K562 (cell line): ENCODE measurements around the gene MARCHF3. TPM values are rescaled to one million over a fixed set of nuclear protein-coding genes. Genes with fewer than 3 reads are reported as not detected.

Source experiments
- ATAC-seq: fragments of 200-7000 bp; cut with Tn5 transposase; 3 replicates; pipeline ENCODE4 v1.9.1; 2020; ENCODE audit warnings: moderate library complexity
- BruUV-seq: library from RNA; stranded (reverse); fragments of 400-500 nt; replicated peaks from 2 replicates; lab custom pipeline; 2021; lab: Mats Ljungman, UMichigan
- CTCF ChIA-PET: fragments of 300-600 bp; formaldehyde crosslinking; extraction: SDS; loops from one replicate; lab custom pipeline; 2021; ENCODE audit warnings: low intra/inter-chr PET ratio; lab: Yijun Ruan, JAX
- POLR2A ChIA-PET: fragments of 300-600, 350-650 bp; sonication (Branson Sonifier 250); formaldehyde crosslinking; extraction: SDS; loops from one replicate; lab custom pipeline; 2021; ENCODE audit warnings: antibody characterized with exemption, inconsistent platforms; lab: Yijun Ruan, JAX
- DNase-seq, 4 experiments: peaks; one replicate each; pipeline versions ENCODE4 v3.0.0 to v3.0.0-alpha.2; 2011 to 2018; ENCODE audit warnings: low spot score in 3 of 4, mixed read lengths in 3 of 4; ENCODE audit errors: extremely low read depth in 1 of 4
- FAIRE-seq: peaks from 2 replicates; lab custom pipeline; 2011; peaks lifted over from hg19 to GRCh38; lab: Jason Lieb, UNC
- H2AFZ ChIP-seq: 2 replicates; pipeline ENCODE4 v1.6.0; 2011; ENCODE audit warnings: low read depth, low read length, control low read depth, inconsistent platforms
- H3K27ac ChIP-seq: fragments of 200-600 bp; 3 replicates; pipeline ENCODE4 v1.8.0; 2011; ENCODE audit warnings: low read depth, mild to moderate bottlenecking, control low read depth, inconsistent platforms, low read length, moderate library complexity, mixed read lengths; ENCODE audit errors: extremely low read depth
- H3K27me3 ChIP-seq, 2 experiments: fragments of 300-600 bp in 1 of 2; 2 replicates in 1 of 2; 3 replicates in 1 of 2; pipeline versions ENCODE4 v1.6.0 to v1.8.0; 2011; ENCODE audit warnings: inconsistent platforms in 2 of 2, low read length in 2 of 2, mild to moderate bottlenecking in 1 of 2, mixed read lengths in 1 of 2, moderate library complexity in 1 of 2; ENCODE audit not compliant: control insufficient read depth in 2 of 2, insufficient read depth in 2 of 2
- H3K36me3 ChIP-seq: fragments of 300-600 bp; 3 replicates; pipeline ENCODE4 v1.8.0; 2011; ENCODE audit warnings: mild to moderate bottlenecking, low read length, inconsistent platforms; ENCODE audit not compliant: control insufficient read depth, insufficient read depth
- H3K4me1 ChIP-seq, 2 experiments: fragments of 200-600 bp in 1 of 2; replicated peaks in 1 of 2; 2 replicates in 1 of 2; 3 replicates in 1 of 2; pipeline versions ENCODE4 v1.5.1 to v1.8.0; 2011; ENCODE audit warnings: inconsistent platforms in 2 of 2, low read length in 2 of 2, mild to moderate bottlenecking in 1 of 2, mixed read lengths in 1 of 2, moderate library complexity in 1 of 2; ENCODE audit not compliant: control insufficient read depth in 2 of 2, insufficient read depth in 2 of 2
- H3K4me2 ChIP-seq: 2 replicates; pipeline ENCODE4 v1.6.1; 2011; ENCODE audit warnings: low read length, control low read depth, inconsistent platforms, mixed read lengths; ENCODE audit not compliant: insufficient read depth
- H3K4me3 ChIP-seq: fragments of 200-600 bp; sonication (generic), shearing (Covaris generic); 2 replicates; pipeline ENCODE4 v1.5.1; 2016; ENCODE audit warnings: control low read depth, inconsistent platforms
- H3K79me2 ChIP-seq: fragments of 200-600 bp; 3 replicates; pipeline ENCODE4 v1.8.0; 2011; ENCODE audit warnings: low read length, inconsistent platforms; ENCODE audit not compliant: control insufficient read depth, insufficient read depth
- H3K9ac ChIP-seq, 2 experiments: 2 replicates each; pipeline versions ENCODE4 v1.6.0 to v1.6.1; 2011; ENCODE audit warnings: low read depth in 2 of 2, low read length in 2 of 2, control low read depth in 1 of 2, inconsistent platforms in 1 of 2, mild to moderate bottlenecking in 1 of 2, mixed read lengths in 1 of 2; ENCODE audit not compliant: insufficient read depth in 1 of 2
- H3K9me1 ChIP-seq: one replicate; pipeline ENCODE4 v1.6.0; 2011; ENCODE audit warnings: inconsistent platforms, mild to moderate bottlenecking, low read length, moderate library complexity; ENCODE audit not compliant: control insufficient read depth, insufficient read depth
- H3K9me3 ChIP-seq: replicated peaks from 2 replicates; pipeline ENCODE4 v1.5.1; 2011; ENCODE audit warnings: low read depth, low read length, inconsistent platforms; ENCODE audit not compliant: control insufficient read depth, insufficient read depth
- H4K20me1 ChIP-seq: replicated peaks from 2 replicates; pipeline ENCODE4 v1.6.1; 2011; ENCODE audit warnings: low read length, inconsistent platforms, mixed read lengths; ENCODE audit not compliant: control insufficient read depth, insufficient read depth
- CEBPB ChIP-seq: fragments of 450-650 bp; IDR thresholded peaks from 2 replicates; pipeline ENCODE4 v1.6.1; 2016; ENCODE audit warnings: missing genetic modification characterization, missing compliant biosample characterization
- CREBBP ChIP-seq: IDR thresholded peaks from one replicate; pipeline ENCODE4 v1.6.1; 2012; ENCODE audit warnings: low read depth, mild to moderate bottlenecking, control low read depth, inconsistent platforms, low read length
- CREM ChIP-seq: IDR thresholded peaks from 2 replicates; pipeline ENCODE4 v1.6.1; 2014; ENCODE audit warnings: antibody characterized with exemption, low read depth
- FOXJ3 ChIP-seq: sonication (generic); formaldehyde crosslinking; IDR thresholded peaks from 2 replicates; pipeline ENCODE4 v1.4.0; 2020; ENCODE audit warnings: mild to moderate bottlenecking, missing genetic modification reagents
- GABPB2 ChIP-seq: fragments of 250-450 bp; sonication (Bioruptor Pico); conservative IDR thresholded peaks from 2 replicates; pipeline ENCODE4 v1.5.1; 2021; ENCODE audit warnings: mild to moderate bottlenecking
- MCM3 ChIP-seq: fragments of 450-650 bp; IDR thresholded peaks from 2 replicates; pipeline ENCODE4 v1.6.1; 2016
- MXI1 ChIP-seq: IDR thresholded peaks from 2 replicates; pipeline ENCODE4 v1.6.1; 2011; ENCODE audit warnings: low read depth, mild to moderate bottlenecking, improper control_type of control experiment, low read length
- NRF1 ChIP-seq, 2 experiments: fragments of 450-650 bp; IDR thresholded peaks in 1 of 2; conservative IDR thresholded peaks in 1 of 2; 2 replicates each; pipeline ENCODE4 v1.6.1; 2014; ENCODE audit warnings: mild to moderate bottlenecking in 2 of 2
- POLR2H ChIP-seq: IDR thresholded peaks from 2 replicates; pipeline ENCODE4 v1.6.1; 2016; ENCODE audit warnings: missing genetic modification characterization, low read depth, mild to moderate bottlenecking, control low read depth, missing compliant biosample characterization, moderate library complexity
- RUNX1 ChIP-seq: sonication (generic); IDR thresholded peaks from 2 replicates; pipeline ENCODE4 v1.6.1; 2016; ENCODE audit warnings: antibody characterized with exemption, low read depth
- SP2 ChIP-seq: IDR thresholded peaks from 2 replicates; pipeline ENCODE4 v1.6.1; 2011; ENCODE audit warnings: mild to moderate bottlenecking, low read depth, low read length, moderate library complexity; ENCODE audit not compliant: poor library complexity, severe bottlenecking; ENCODE audit errors: extremely low read depth
- TGIF2 ChIP-seq: sonication (generic); formaldehyde crosslinking; IDR thresholded peaks from 2 replicates; pipeline ENCODE4 v1.8.1; 2022; ENCODE audit warnings: mild to moderate bottlenecking, missing genetic modification reagents, moderate library complexity
- TRIM24 ChIP-seq, 2 experiments: fragments of 450-650 bp; IDR thresholded peaks; 2 replicates each; pipeline ENCODE4 v1.6.1; 2016
- TRIM28 ChIP-seq: fragments of 450-650 bp; IDR thresholded peaks from 2 replicates; pipeline ENCODE4 v1.6.1; 2017
- XRCC3 ChIP-seq: fragments of 450-650 bp; IDR thresholded peaks from 2 replicates; pipeline ENCODE4 v1.6.1; 2017; ENCODE audit warnings: mild to moderate bottlenecking, moderate library complexity
- ZBTB17 ChIP-seq: fragments of 450-650 bp; formaldehyde crosslinking; IDR thresholded peaks from 2 replicates; pipeline ENCODE4 v1.4.0; 2020; ENCODE audit warnings: mild to moderate bottlenecking
- WGBS: fragments of 100-300 bp; shearing (Covaris generic); methylation state at CpG from one replicate; pipeline ENCODE4 v1.1.6; 2016; ENCODE audit warnings: low coverage, mixed read lengths; ENCODE audit not compliant: insufficient coverage; ENCODE audit errors: missing lambda C conversion rate; 5-methylcytosine and 5-hydroxymethylcytosine counted together
- in situ Hi-C: fragments of 300-500 bp; cut with MboI; formaldehyde crosslinking; loops from 4 replicates; pipeline ENCODE4 v1.15.0; 2018; ENCODE audit warnings: inconsistent platforms, mixed read lengths
- intact Hi-C: fragments of 100-400 bp; cut with micrococcal nuclease; formaldehyde crosslinking; loops from 2 replicates; pipeline ENCODE4 v1.14.2; 2022
- polyA plus RNA-seq, 8 experiments: library from polyadenylated mRNA; depleted of rRNA in 4 of 8; stranded (reverse) in 5 of 8; unstranded in 3 of 8; fragments of >200 nt; fragmentation: Nextera tagmentation in 2 of 8; fragmentation: Illumina TruSeq in 1 of 8; extraction: Ambion mirVana in 2 of 8; extraction: Trizol in 1 of 8; gene quantifications; 2 replicates each; pipeline versions ENCODE4 v1.2.1 to v1.2.3, GENCODE V29; 2011 to 2014; ENCODE audit warnings: inconsistent platforms in 1 of 8, missing spikeins in 1 of 8
- total RNA-seq, 7 experiments: library from RNA; depleted of rRNA in 6 of 7; stranded (reverse); fragments of >200 nt in 6 of 7; fragmentation: Illumina TruSeq in 2 of 7; extraction: Trizol in 2 of 7; gene quantifications; 2 replicates each; pipeline versions ENCODE4 v1.2.1 to v1.2.3, GENCODE V29; 2011 to 2021; ENCODE audit warnings: low replicate concordance in 1 of 7
- TF ChIP-seq, protein P1 (sequence below): fragments of 250-450 bp; sonication (Bioruptor Pico); IDR thresholded peaks from 2 replicates; pipeline ENCODE4 v1.6.1; 2021; ENCODE audit warnings: mild to moderate bottlenecking

The MARCHF3 gene
- total and polyA plus RNA-seq, 9 of the 15 experiments (the other 6 are each of a cell fraction or from before 2014, with no cell fraction given), result 5.6 to 37.4 (median 16.5) TPM

DNA sequence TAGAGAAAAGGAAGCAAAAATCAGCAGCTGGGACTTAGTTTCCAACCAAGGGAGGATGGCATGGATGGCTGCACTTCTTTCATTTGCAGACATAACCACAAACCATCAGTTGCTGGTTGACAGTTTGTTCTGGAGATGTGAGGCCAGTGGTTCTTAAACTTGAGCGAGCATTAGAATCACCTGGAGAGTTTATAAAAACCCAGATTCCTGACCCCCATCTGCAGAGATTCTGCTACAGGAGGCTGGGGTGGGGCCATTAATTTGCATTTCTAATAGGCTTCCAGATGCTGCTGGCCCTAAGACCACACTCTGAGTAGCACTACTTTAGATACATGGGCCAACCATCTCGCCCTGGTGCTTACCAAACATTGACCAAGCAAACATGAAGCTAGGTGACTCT, 60.8 kb downstream of the MARCHF3 start:
- no peaks in the 10 kb centered on the region for H3K9me1 ChIP-seq
- ATAC-seq, result no peak
- no peak overlapping the region for H3K4me2 ChIP-seq
- H3K9ac ChIP-seq, result no peak overlapping the region
- 91% methylated on average over 2 of the region's 2 CpGs for WGBS
- peaks cover 78% of the 10 kb centered on the region for H3K79me2 ChIP-seq
- DNase-seq, result no peak
- H4K20me1 ChIP-seq, result no peaks in the 10 kb centered on the region
- no peak for TF ChIP-seq RUNX1
- TF ChIP-seq CEBPB (tag), result no peak
- TF ChIP-seq MCM3, result no peak
- no peak for TF ChIP-seq ZBTB17
- TF ChIP-seq, protein P1, sequence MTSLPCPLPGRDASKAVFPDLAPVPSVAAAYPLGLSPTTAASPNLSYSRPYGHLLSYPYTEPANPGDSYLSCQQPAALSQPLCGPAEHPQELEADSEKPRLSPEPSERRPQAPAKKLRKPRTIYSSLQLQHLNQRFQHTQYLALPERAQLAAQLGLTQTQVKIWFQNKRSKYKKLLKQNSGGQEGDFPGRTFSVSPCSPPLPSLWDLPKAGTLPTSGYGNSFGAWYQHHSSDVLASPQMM, result no peak
- no peak for TF ChIP-seq TRIM28
- no peak for TF ChIP-seq POLR2H
- no peak for TF ChIP-seq MXI1
- TF ChIP-seq GABPB2 (CRISPR knock-in tag), result no peak
- no peak for TF ChIP-seq CREBBP
- TF ChIP-seq CREM, result no peak
- TF ChIP-seq FOXJ3 (CRISPR knock-in tag), result no peak
- no peak for TF ChIP-seq XRCC3
- TF ChIP-seq TRIM24 (IDR thresholded peaks at IDR 0.05), result no peak
- no peak for TF ChIP-seq NRF1 (conservative IDR thresholded peaks at IDR 0.05 in 1 of 2, IDR thresholded peaks at IDR 0.05 in 1 of 2)
- TF ChIP-seq TGIF2 (CRISPR knock-in tag), result no peak
- no peak for TF ChIP-seq SP2
- intact Hi-C loops (no loop called here), in situ Hi-C loops (no loop called here)
- H3K9me3 ChIP-seq, result no peaks in the 10 kb centered on the region
- no peak overlapping the region; the same call in 2 of the 3 replicates for H3K27ac ChIP-seq
- no TSS peak for BruUV-seq
- no peak overlapping the region for H2AFZ ChIP-seq
- FAIRE-seq, result no peak
- H3K4me3 ChIP-seq, result no peak overlapping the region
- H3K4me1 ChIP-seq, result peaks cover 32 to 60% of the 10 kb centered on the region in 2 experiments
- no peaks in the 10 kb centered on the region for H3K27me3 ChIP-seq
- ChIA-PET CTCF (no interaction called here), POLR2A (interaction anchor here (0.7 to 1.2 kb wide), 2 partner anchors 40 to 59 kb away, joined by 3 read pairs; no protein-coding TSS in a partner anchor)
- H3K36me3 ChIP-seq, result peaks cover 3% of the 10 kb centered on the region; the same call in 1 of the 3 replicates
